ENCODE data around the gene CENPO.
A peak's percentile ranks its signal among the peaks of the same experiment; 100 is the strongest.

CENPO gene

DNA sequence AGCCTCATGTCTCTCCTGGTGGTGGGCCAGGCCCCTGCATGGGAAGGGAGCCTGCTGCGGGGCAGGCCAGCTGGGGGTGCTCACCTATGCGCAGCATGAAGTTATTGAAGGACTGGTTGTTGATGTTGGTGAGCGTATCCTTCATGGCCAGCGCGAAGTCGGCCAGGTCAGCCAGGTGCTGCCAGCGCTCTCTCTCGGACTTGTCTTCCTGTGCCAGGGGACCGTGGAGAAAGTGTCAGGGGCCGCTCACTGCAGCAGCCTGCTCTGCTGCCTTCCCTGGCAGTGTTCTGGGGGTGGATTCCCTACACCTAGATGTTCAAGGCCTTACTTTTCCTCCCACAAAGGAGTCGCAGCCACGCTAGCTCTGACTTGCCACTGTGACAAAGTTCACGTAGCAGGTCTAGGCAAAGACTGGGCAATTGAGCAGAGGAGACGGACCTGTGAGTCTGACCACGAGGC is 28.2 kb downstream of the CENPO start:
- intact Hi-C loops (cut with DNase I): loop anchor here (10.0 kb wide), 1 partner anchor 587 kb away; no protein-coding TSS in a partner anchor
- peak in 1 of 10 donors; percentile 58 for DNase-seq

DNA sequence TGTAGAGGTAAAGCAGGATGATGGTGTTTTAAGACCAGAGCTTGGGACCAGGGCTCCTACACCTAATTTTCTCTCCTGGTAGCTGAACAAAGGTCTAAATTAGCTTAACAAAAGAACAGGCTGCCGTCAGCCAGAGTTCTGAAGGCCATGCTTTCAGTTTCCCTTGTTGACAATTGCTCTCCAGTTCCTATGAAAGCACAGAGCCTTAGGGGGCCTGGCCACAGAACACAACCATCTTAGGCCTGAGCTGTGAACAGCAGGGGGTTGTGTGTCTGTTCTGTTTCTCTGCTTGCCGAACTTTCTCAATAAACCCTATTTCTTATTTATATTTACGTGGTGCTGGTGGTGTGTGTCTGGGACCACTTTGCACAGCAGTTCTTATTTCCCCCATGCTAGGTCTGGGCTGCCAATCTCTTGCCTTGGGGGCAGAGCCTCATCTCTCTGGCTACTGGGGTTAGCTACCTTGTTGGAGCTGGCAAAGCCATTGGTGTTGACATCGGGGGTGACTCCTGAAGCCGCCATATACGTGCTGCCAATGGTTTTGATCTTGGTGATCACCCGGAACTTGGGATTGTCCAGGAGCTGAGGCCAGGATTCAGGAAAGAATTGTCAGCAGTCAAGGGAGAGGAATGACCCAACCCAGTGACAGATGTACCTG is 29.0 kb downstream of the CENPO start:
- intact Hi-C loops (cut with DNase I): loop anchor here (10.0 kb wide), 1 partner anchor 587 kb away; no protein-coding TSS in a partner anchor
- DNase-seq: no peak

DNA sequence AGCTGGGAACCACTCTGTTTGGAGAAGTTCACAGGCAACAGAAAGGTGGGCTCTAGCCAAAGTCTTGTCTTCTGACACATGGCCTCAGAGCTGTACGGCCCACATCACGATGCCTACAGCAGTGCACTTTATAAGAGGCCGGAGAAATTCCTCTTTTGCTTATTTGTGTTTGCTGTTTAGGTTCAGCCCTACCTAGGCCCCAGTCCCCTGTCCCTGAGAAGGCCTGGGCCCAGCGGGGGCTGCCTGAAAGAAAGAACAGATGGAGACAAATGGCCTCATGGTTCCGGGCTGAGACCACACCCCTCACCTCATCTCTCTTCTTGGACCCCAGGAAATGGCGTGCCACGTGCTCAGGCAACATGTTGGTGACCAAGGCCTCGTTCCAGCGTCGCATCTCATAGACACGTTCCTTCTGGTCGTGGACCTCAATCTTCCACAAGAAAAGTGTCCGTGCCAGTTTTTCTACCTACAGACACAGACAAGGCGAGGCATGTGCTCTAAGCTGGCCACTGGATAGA is 30.9 kb downstream of the CENPO start:
- intact Hi-C loops (cut with DNase I): loop anchor here (10.0 kb wide), 1 partner anchor 589 kb away; no protein-coding TSS in a partner anchor
- DNase-seq: no peak

DNA sequence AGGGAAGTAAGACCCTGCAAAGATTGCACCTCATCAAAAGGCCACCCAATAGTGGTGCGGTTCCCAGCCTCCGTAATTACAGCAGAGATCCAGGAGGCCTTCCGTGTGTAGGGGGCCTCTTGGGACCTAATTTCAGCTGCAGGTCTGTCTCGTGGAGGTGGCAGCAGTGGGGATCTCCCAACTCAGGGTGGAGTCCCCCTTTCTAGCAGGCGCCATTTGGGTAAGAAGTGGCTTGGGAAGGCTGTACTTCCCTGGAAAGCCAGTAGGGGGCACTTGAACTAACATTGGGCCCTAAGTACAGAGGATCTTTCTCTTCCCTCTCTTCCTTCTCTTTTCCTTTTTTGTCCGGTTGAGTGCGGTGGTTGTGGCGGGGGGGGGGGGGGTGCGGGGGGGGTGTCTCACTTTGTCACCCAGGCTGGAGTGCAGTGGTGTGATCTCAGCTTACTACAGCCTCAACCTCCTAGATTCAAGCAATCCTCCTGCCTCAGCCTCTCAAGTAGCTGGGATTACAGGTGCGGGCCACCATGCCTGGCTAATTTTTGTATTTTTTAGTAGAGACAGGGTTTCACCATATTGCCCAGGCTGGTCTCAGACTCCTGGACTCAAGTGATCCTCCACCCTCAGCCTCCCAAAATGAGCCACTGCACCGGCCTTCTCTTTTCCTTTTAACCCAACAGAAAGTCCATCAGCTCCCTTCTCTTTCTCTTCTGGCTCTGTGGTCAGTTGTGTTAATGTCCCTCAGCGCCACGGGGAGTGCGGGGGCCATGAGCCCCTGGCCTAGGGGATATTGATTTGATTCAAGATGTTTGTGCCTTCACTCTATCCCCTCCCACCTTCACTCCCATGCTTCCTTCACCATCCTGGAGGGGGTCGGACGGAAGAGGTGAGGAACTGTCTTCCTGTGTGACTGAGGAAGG is 32.0 kb downstream of the CENPO start:
- no peak for DNase-seq
- intact Hi-C loops (cut with DNase I): loop anchor here (5.0 to 10.0 kb wide), 2 partner anchors 333 to 590 kb away; partner anchors contain the start of gene NCOA1

DNA sequence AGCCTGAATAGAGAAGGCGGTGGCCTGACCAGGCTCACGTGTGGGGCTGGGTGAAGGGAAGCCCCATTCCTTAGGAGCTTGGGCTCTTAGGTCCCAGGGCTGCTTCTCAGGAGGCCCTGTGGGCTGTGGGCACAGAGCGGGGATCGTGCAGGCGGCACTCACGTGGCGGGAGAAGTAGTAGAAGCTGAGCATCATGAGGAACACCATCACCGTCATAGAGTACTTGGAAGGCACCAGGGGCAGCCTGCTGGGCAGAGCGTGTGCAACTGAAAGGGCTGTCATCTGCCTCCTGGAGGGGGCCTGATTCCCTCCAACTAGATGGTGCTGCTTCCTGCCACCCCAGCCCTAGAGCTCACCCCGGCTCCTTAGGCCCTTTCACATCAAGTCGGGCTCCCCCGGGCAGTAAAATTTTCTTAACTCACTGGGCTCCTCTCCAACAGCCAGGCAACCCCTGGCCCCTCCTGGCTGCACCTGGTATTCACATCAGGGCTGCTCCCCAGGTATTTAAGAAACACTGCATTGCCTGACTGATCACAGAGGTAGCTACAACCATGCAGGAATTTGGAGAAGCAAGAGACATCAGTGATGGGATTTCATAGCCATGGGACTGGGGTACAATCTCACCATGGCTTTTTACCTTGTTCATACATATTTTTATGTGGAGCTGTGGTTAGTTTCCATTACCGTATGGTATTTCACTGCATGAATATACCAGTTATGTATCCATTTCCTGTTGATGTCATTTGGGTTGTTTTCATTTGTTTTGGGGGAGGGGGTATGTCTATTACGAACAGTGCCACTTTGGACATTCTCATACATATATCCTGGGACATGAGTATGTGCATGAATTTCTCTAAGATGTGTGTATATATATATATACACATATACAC is 32.9 kb downstream of the CENPO start:
- intact Hi-C loops (cut with DNase I): loop anchor here (5.0 to 10.0 kb wide), 2 partner anchors 334 to 591 kb away; partner anchors contain the start of gene NCOA1
- DNase-seq: no peak

DNA sequence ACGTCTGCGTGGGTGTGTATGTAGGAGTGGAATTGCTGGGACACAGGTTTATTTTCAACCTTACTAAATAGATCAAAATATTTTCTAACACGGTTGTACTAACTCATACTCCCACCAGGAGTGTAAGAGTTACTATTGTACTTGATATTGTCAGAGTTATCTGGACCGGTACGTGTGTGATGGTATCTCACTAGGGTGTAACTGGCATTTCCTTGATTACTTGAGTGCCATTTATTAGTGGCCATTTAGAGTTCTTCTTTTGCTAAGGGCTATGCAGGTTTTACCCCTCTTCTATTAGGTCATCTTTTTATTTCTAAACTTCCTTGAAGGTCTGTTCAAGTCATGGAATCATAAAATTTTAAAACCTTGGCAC is 33.5 kb downstream of the CENPO start:
- intact Hi-C loops (cut with DNase I): loop anchor here (1.0 to 10.0 kb wide), 3 partner anchors 334 to 592 kb away; partner anchors contain the start of gene NCOA1
- no peak for DNase-seq

DNA sequence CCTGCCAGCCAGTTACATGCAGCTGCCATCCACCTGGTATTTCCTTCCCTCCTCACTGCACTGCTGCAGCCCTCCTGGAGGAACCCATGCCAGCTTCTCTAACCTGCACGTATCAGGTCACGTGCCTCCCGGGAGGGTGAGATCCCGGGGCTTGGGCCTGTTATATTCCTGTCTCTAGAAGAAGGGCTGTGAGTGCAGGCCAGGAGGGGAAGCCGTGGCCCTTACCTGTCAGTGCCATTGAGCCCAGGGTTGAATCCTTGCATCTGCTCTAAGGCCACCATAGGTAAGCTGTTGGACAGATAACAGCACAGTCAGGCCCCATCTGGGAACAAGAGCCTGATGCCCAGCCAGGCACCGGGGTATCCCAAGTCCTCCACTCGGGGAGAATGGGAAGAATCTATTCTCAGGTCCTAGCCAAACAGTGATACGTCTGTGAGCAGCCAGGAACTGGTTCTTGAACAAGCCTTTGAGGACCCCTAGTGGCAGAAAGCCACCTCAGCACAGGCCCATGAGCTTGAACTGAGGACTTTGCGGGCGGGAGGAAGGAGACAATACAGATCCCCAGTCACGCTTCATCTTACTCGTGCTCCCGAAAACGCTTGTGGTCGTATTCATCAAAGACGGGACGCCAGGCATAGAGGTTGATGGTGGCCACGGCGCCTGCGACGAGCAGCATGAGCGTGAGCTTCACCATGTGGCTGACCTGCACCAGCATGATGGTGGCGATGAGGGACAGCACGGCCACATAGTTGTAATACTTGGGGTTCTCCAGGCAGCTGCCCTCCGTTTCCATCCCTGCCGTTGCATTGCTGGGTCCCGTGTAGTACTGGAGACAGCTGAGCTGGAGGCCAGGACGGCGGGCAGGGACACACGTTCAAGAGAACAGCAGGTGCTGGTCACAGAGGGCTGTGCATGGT is 34.4 kb downstream of the CENPO start:
- peak; percentile 74 to 97 (median 86) for DNase-seq
- intact Hi-C loops (cut with DNase I): loop anchor here (1.0 to 10.0 kb wide), 3 partner anchors 335 to 593 kb away; partner anchors contain the start of gene NCOA1

DNA sequence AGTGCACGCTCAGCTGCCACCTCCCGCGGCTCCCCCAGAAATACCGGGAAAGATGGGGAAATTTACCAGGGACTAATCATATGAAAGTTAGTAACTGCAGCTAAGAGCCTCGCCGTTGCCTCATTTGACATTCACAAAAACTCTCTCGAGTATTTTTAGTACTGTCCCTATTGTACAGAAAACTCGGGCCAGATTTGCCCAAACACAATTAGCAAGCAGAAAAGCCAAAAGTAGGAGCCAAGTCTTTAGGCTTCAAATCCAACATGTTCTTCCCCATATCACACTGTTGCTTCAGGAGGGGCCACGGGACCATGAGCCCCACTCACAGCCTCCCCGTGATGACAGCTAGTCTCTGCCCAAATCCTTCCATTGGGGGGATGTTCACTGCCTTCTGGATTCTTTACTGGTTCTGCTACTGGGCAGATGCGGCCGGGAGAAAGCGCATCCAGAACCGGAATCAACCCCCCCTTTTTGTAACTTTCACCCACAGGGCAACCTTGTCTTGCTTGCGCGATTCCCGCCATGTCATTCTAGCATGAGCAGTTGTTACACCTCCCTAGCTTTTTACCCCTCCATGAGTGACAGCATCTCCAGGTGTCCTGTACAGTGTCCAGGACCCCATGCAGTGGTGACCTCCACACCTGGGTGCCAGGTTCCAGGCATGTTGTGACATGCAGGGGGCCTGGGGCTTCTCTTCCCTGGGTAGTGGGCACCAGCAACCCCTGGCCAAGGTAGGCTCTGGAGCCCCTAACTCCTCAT is 35.2 kb downstream of the CENPO start:
- intact Hi-C loops (cut with DNase I): loop anchor here (5.0 to 10.0 kb wide), 2 partner anchors 336 to 594 kb away; partner anchors contain the start of gene NCOA1

DNA sequence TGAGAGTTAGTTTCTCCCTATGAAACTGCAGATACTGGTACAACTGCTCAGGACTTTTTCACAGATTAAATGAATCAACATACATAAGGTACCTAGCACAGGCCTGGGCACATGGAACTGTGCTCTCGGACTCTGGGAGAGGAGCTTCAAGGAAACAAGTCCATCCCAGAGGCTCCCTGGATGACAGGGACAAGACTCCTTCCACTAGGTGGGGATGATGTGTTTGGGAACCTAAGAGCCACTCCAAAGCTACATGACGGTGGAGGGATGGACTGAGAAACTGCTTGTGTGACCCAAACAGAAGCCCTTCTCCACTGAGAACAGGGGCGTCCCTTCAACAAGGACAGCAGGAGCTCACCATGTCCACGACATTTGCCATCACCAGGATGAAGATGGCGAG is 37.1 kb downstream of the CENPO start:
- DNase-seq: no peak
- intact Hi-C loops (cut with DNase I): no loop called here

More for the DNA sequence above, 35.2 kb downstream of the CENPO start:
- no peak for DNase-seq

DNA sequence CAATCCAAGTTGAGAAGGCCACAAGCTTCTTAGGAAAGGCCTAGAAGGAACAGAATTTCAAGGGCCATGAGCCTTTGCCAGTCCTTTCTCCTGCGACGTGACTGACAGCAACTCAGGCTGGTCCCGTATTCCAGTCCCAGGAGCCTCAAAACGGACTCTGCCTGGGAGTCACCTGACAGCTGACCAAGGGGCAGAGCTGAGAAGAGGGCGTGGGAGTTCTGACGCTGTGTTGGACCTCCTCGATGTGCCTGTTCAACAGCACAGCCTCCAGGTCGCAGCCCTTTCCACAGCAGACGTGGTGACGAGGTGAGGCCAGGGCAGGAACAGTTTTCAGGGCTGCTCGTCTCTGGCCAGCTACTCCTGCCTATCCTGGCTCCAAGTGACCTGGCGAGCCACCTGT is 37.6 kb downstream of the CENPO start:
- intact Hi-C loops (cut with DNase I): no loop called here
- DNase-seq: peak in 1 of 10 donors; percentile 44

DNA sequence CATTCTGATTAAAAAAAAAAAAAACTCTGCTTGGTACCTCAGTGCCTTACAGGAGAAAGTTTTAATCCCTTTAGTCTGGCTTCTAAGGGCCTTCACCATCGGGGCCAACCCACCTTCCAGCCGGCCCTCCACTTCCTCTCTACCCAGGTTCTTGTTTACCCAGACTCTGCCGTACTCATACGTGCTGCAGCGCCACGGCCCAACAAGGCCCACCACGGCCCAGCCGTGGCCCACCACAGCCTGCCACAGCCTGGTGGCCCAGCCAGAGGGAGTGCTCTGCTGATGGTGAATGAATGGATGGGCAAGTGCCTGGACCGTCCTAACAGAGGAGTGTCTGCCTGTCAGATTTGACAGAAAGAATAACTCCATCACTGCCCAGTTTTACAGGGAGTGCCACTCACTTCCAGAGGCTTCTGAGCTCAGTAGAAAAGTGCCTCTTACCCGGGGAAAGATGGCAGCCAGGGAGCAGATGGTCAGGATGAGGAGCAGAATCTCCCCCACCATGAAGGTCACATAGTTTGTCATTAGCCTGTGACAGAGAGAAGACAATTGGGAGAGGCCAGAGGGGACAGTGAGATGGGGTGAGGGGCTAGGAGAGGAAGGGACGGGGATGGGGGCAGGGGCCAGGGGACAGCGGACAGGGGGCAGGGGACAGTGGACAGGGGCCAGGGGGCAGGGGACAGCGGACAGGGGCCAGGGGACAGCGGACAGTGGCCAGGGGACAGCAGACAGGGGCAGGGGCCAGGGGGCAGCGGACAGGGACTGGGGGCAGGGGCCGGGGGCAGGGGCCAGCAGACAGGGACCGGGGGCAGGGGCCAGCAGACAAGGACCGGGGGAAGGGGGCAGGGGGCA is 38.2 kb downstream of the CENPO start:
- peak in 1 of 10 donors; percentile 46 for DNase-seq
- intact Hi-C loops (cut with DNase I): no loop called here

DNA sequence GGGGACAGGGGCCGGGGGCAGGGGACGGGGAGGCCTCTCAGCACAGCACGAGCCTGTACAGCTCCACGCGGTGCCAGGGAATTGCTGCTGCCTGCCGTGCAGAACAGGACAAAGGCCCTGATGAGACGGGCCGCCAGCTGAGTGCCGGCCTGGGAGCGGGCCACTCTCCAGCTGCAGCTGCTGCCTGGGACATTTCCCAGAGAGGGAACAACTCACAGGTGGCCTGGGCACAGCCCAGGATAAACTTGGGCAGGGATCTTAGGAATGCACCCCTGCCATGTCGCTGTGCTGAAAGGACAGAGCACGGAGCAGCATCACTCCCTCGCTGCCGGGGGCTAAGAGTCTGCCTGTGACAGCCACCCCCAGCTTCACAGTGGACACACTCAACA is 38.8 kb downstream of the CENPO start:
- intact Hi-C loops (cut with DNase I): no loop called here
- DNase-seq: peak; percentile 73 to 98 (median 86)

DNA sequence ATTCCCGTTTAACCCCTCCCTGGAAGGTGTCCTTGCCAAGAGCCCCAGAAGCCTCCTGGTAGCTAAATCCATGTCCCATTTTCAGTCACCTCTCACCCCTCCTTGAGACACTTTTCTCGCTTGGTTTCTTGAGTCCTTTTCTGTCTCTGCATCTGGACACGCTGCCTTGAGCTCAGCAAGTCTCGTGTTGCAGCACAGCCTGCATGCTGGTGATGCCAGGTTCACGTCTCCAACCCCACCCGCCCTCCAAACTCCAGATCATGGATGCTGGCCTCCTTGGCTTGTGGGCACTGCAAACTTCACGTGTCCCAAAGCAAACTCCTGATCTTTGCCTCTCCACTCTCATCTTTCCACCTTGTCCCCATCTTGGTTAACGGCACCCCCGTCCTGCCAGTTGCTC is 39.3 kb downstream of the CENPO start:
- intact Hi-C loops (cut with DNase I): no loop called here
- no peak for DNase-seq

DNA sequence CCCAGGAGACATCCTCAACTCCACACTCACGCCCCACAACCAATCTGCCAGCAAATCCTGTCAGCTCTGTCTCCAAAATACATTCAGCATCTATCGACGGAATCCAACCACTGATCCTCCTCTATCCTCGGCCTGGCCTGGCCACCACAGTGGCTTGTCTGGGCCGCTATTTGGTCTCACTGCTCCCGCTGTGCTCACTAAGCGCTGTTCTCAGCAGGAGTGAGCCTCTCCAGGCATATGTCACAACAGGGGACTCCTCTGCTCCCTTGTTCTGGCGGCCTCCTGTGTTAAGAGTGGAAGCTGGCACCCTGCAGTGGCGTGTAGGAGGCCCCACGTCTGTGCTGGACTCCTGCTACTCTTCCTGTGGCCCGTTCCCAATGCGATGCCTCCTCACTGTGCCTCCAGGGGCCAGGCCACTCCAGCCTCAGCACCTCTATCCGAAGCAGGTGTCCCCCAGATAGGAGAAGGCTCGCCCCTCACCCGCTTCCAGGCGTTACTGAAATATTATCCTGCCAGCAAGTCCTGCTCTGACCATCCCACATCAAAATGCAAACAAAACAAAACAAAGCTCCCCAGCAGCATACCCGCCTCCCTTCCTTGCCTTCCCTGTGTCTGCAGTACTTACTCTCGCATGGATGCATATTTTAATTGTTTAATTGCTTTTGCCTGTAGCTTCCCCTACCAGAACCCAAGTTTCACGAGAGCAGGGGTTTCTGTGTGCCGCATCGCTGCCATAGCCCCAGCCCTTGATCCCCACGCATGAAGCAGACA is 39.9 kb downstream of the CENPO start:
- intact Hi-C loops (cut with DNase I): no loop called here
- peak in 5 of 10 donors; percentile 32 to 90 (median 47) for DNase-seq

DNA sequence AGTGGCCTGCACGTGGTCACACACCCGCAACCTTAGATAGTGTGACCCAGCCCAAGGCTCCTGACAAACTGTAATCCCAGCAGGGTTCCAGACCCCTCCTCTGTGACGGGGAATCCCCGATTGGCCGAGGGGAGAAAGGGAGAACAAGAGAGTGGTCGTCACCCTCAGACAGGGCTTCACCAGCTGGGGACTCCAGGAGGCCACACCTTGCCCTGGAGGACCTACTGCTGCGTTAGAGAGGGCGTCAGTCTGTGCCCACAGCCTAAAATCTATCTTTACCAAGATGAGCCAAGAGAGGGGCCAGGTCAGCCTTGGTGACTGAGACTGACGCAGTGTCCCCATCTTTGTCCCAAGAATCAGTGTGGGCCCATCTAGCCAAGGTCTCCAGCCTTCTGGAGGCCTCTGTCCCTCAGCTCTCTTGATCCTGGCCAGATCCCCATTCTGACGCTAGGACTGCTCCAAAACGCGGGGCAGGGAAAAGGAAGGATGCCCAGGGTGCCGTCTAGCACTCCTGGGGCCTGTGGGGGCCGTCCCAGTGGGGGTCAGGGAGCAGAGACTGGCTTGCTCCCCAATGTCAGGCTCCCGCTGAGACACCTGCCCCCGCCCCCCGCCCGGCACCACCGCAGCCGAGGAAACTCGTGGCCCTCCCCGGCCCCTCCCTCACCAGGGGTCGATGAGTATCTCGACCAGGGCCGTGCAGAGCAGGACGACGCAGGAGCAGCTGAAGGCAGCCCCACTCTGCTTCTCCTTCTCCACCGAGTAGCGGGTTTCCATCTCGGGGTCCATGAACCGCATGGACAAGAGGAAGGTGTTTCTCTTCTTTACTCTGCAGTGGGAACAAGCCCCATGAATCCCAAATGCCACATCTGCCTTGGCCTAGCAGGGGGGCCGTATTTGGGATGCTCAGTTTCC is 40.9 kb downstream of the CENPO start:
- intact Hi-C loops (cut with DNase I): no loop called here

More for the DNA sequence above, 40.9 kb downstream of the CENPO start:
- peak in 1 of 10 donors; percentile 18 for DNase-seq

Data from posterior cingulate gyrus (tissue), 11 donors.